Measurements from ENCODE around the gene NOTCH1. TPM values are rescaled to one million over a fixed set of nuclear protein-coding genes. Genes with fewer than 3 reads are reported as not detected.

NOTCH1 gene
- total and polyA plus RNA-seq, 8 donors, result 1.4 to 338 (median 19.1) TPM

DNA sequence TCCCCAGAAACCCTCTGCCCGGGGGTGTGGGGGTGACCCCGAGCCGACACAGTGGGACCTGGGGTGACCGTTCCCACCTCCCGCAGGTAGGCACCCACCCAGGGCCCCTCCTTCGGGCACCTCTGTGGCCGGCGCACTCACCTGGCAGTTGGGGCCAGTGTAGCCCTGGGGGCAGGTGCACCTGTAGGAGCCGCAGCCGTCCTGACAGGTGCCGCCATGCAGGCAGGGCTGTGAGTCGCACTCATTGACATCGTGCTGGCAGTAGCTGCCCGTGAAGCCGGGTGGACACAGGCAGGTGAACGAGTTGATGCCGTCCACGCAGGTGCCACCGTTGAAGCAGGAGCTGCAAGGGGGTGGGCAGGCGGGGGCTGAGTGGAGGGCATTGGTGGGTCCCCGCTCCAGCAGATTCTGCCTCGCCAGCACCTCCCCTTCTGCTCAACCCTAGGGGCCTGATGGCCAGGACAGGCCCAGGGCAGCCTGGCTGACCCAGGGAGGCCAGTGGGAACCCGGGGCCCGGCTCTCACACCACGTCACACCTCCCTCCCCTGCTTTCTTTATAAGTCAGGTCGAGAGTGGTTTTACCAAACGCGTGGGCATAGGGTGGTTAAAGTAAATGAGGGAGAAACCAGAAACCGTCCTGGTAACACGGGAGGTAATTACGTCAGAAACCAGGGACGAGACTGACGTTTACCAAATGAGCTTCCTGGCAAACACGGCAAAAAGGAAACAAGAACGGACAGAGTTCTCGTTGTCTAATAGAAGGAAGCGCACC lies 36.9 kb downstream of the NOTCH1 start:
- no peak for DNase-seq
- intact Hi-C loops (cut with DNase I; ENCODE audit: low total_unique reads), result no loop called here
- Histone ChIP-seq H3K36me3 (peaks cover 76 to 100% (median 100%) of the 10 kb centered on the region in 4 donors), H3K4me3 (no peak overlapping the region), H3K4me1 (peaks cover 0 to 6% (median 0%) of the 10 kb centered on the region in 4 donors), H3K27me3 (no peaks in the 10 kb centered on the region), H3K9me3 (no peaks in the 10 kb centered on the region), H3K27ac (peak overlapping the region in 1 of 5 donors; percentile 8)
- 87 to 90% (median 88%) methylated on average over 32 to 37 of the region's 37 CpGs for WGBS, 5 donors
- no peak for TF ChIP-seq POLR2AphosphoS5 (IDR thresholded peaks at IDR 0.05)
- TF ChIP-seq, protein P1, sequence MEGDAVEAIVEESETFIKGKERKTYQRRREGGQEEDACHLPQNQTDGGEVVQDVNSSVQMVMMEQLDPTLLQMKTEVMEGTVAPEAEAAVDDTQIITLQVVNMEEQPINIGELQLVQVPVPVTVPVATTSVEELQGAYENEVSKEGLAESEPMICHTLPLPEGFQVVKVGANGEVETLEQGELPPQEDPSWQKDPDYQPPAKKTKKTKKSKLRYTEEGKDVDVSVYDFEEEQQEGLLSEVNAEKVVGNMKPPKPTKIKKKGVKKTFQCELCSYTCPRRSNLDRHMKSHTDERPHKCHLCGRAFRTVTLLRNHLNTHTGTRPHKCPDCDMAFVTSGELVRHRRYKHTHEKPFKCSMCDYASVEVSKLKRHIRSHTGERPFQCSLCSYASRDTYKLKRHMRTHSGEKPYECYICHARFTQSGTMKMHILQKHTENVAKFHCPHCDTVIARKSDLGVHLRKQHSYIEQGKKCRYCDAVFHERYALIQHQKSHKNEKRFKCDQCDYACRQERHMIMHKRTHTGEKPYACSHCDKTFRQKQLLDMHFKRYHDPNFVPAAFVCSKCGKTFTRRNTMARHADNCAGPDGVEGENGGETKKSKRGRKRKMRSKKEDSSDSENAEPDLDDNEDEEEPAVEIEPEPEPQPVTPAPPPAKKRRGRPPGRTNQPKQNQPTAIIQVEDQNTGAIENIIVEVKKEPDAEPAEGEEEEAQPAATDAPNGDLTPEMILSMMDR (IDR thresholded peaks at IDR 0.05), result no peak
- no peak for TF ChIP-seq EP300 (IDR thresholded peaks at IDR 0.05)

- no peak for DNase-seq
- WGBS, 5 donors, result 95 to 97% (median 96%) methylated on average over 8 to 23 of the region's 23 CpGs
- intact Hi-C loops (cut with DNase I; ENCODE audit: low total_unique reads), result no loop called here
- peaks cover 0 to 6% (median 0%) of the 10 kb centered on the region in 4 donors for H3K4me1 ChIP-seq
- no peaks in the 10 kb centered on the region for H3K27me3 ChIP-seq
- H3K9me3 ChIP-seq, result no peaks in the 10 kb centered on the region
- H3K4me3 ChIP-seq, result no peak overlapping the region
- peaks cover 84 to 100% (median 100%) of the 10 kb centered on the region in 4 donors for H3K36me3 ChIP-seq
- H3K27ac ChIP-seq, result no peak overlapping the region
- TF ChIP-seq POLR2AphosphoS5 (IDR thresholded peaks at IDR 0.05), result no peak
- no peak for TF ChIP-seq EP300 (IDR thresholded peaks at IDR 0.05)
- no peak for TF ChIP-seq POLR2A (IDR thresholded peaks at IDR 0.05)
Measured at GRCh38 chr9:136507992-136508375, 37.9 kb downstream of the NOTCH1 start.

DNA sequence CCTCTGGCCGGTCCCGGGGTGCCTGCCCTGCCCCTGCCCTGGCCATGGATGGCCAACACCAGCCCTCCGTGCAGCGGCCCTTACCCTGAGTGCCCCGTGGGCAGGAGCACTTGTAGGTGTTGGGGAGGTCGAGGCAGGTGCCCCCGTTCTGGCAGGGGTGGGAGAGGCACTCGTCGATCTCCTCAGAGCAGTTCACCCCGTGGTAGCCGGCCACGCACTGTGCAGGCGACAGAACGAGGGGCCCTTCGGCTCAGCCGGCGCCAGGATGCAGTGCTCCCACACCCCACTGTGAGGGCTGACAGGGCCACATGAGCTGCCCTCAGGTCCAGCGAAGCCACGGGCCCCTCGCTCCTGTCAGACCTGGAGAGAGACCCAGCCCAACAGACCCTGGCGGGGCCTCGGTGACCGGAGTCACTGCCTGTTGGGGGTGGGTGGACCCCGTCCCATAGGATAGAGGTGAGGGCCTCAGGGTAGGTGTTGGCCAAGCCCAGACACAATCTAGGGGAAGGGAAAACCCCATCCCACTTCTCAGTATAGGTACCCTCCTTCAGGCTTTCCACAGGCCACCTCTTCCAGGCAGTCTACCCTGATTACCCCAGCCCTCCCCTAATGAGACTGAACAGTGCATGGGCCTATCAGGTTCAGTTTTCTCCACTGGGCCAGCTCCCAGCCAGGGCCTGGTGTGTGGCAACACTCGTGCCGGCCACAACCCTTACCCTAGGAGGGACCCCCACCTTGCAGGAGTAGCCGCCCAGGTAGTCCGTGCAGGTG lies 38.4 kb downstream of the NOTCH1 start:
- Histone ChIP-seq H3K4me1 (peaks cover 0 to 6% (median 0%) of the 10 kb centered on the region in 4 donors), H3K27ac (no peak overlapping the region)
- 88 to 96% (median 93%) methylated on average over 16 to 28 of the region's 28 CpGs for WGBS, 5 donors

DNA sequence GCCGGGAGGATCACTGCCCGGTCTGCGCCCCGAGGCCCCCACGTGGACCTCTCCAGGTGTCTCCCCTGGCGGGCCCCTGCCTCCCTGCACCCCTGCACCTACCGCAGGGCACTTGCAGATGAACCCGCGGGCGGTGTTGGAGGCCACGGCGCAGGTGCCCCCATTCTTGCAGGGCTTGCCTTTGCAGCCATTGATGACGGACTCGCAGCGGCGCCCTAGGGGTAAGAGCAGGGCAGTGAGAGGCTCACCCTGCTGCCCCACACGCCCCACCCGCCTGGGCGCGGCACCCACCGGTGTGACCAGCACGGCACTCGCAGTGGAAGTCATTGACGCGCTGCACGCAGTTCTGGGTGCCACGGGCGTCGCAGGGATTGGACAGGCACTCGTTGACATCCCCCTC lies 39.4 kb downstream of the NOTCH1 start:
- no peak for TF ChIP-seq EP300 (IDR thresholded peaks at IDR 0.05)
- no peak for TF ChIP-seq POLR2AphosphoS5 (IDR thresholded peaks at IDR 0.05)
- TF ChIP-seq, protein P1 (IDR thresholded peaks at IDR 0.05), result no peak
- TF ChIP-seq POLR2A (IDR thresholded peaks at IDR 0.05), result no peak
- DNase-seq, result no peak
- WGBS, 5 donors, result 89 to 96% (median 92%) methylated on average over 28 to 30 of the region's 30 CpGs
- Histone ChIP-seq H3K9me3 (no peaks in the 10 kb centered on the region), H3K36me3 (peaks cover 88 to 100% (median 100%) of the 10 kb centered on the region in 4 donors), H3K27ac (no peak overlapping the region), H3K27me3 (no peaks in the 10 kb centered on the region), H3K4me1 (peaks cover 0 to 5% (median 0%) of the 10 kb centered on the region in 4 donors), H3K4me3 (no peak overlapping the region)
- intact Hi-C loops (cut with DNase I; ENCODE audit: low total_unique reads), result no loop called here

More for the DNA sequence above, 38.4 kb downstream of the NOTCH1 start:
- intact Hi-C loops (cut with DNase I; ENCODE audit: low total_unique reads), result no loop called here
- TF ChIP-seq EP300 (IDR thresholded peaks at IDR 0.05) (no peak), POLR2A (IDR thresholded peaks at IDR 0.05) (no peak)
- Histone ChIP-seq H3K9me3 (no peaks in the 10 kb centered on the region), H3K27me3 (no peaks in the 10 kb centered on the region), H3K36me3 (peaks cover 87 to 100% (median 100%) of the 10 kb centered on the region in 4 donors), H3K4me3 (no peak overlapping the region)
- no peak for DNase-seq
